Stomach (tissue), 4 donors: ENCODE measurements around the gene CAMK2G.

Source experiments
- CTCF ChIP-seq, 7 experiments: fragments of 450-650 bp in 4 of 7; fragments of 200-600 bp in 3 of 7; sonication (generic) in 3 of 7; IDR thresholded peaks; one replicate each; pipeline ENCODE4 v1.5.1; 2016 to 2019; ENCODE audit warnings: antibody characterized with exemption in 7 of 7, control low read depth in 2 of 7, mild to moderate bottlenecking in 1 of 7
- POLR2A ChIP-seq, 4 donors: fragments of 450-650 bp; IDR thresholded peaks; one replicate each; pipeline ENCODE4 v1.6.1; 2016; ENCODE audit warnings: antibody characterized with exemption in 4 of 4, control low read depth in 2 of 4, mild to moderate bottlenecking in 1 of 4, moderate library complexity in 1 of 4

GRCh38 chr10:73878365-73878764 lies 4.0 kb upstream of the CAMK2G start:
- TF ChIP-seq CTCF (IDR thresholded peaks at IDR 0.05): no peak
- no peak for TF ChIP-seq POLR2A (IDR thresholded peaks at IDR 0.05)
